BE2C (cell line): ENCODE data around the gene SPANXN2.

Experiments
- DNase-seq: peaks from one replicate; pipeline ENCODE4 v3.0.0-alpha.2; 2020
- H3K27me3 ChIP-seq: fragments of 250-450 bp; sonication (Bioruptor Pico); 2 replicates; pipeline ENCODE4 v1.5.1; 2020; ENCODE audit warnings: mild to moderate bottlenecking
- H3K36me3 ChIP-seq: fragments of 250-450 bp; sonication (Bioruptor Pico); 2 replicates; pipeline ENCODE4 v1.5.1; 2020; ENCODE audit warnings: mild to moderate bottlenecking
- H3K4me1 ChIP-seq: fragments of 250-450 bp; sonication (Bioruptor Pico); 2 replicates; pipeline ENCODE4 v1.5.1; 2020
- H3K4me3 ChIP-seq: 2 replicates; pipeline ENCODE4 v1.5.1; 2011; ENCODE audit warnings: low read depth, low read length
- H3K9me3 ChIP-seq: fragments of 250-450 bp; sonication (Bioruptor Pico); 2 replicates; pipeline ENCODE4 v1.5.1; 2020
- TF ChIP-seq, protein P1 (sequence below): IDR thresholded peaks from 2 replicates; pipeline ENCODE4 v1.5.1; 2012; ENCODE audit warnings: mild to moderate bottlenecking, low read depth, low read length

SPANXN2 gene

DNA sequence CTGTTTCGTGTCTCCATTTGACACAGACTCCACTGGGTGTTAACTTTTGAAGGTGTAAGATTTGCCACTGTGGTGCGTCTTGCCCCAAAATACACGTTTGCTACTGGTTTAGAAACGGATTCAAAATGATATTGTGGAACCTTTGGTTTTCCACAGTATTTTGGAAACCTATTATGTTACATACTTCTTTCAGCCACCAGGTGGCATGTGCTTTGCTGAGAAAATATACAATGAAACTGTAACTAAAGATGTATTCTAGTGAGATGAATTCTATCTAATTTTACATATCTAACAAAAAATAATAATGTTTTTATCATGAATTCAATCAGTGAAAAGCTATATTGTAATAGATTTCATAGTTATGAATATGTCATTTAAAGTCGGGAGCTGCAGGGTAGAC, 56.2 kb downstream of the SPANXN2 start:
- Histone ChIP-seq H3K4me3 (no peak overlapping the region), H3K4me1 (no peaks in the 10 kb centered on the region), H3K36me3 (no peaks in the 10 kb centered on the region), H3K27me3 (no peaks in the 10 kb centered on the region), H3K9me3 (no peaks in the 10 kb centered on the region)
- no peak for DNase-seq
- TF ChIP-seq, protein P1, sequence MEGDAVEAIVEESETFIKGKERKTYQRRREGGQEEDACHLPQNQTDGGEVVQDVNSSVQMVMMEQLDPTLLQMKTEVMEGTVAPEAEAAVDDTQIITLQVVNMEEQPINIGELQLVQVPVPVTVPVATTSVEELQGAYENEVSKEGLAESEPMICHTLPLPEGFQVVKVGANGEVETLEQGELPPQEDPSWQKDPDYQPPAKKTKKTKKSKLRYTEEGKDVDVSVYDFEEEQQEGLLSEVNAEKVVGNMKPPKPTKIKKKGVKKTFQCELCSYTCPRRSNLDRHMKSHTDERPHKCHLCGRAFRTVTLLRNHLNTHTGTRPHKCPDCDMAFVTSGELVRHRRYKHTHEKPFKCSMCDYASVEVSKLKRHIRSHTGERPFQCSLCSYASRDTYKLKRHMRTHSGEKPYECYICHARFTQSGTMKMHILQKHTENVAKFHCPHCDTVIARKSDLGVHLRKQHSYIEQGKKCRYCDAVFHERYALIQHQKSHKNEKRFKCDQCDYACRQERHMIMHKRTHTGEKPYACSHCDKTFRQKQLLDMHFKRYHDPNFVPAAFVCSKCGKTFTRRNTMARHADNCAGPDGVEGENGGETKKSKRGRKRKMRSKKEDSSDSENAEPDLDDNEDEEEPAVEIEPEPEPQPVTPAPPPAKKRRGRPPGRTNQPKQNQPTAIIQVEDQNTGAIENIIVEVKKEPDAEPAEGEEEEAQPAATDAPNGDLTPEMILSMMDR = peak; percentile 36

DNA sequence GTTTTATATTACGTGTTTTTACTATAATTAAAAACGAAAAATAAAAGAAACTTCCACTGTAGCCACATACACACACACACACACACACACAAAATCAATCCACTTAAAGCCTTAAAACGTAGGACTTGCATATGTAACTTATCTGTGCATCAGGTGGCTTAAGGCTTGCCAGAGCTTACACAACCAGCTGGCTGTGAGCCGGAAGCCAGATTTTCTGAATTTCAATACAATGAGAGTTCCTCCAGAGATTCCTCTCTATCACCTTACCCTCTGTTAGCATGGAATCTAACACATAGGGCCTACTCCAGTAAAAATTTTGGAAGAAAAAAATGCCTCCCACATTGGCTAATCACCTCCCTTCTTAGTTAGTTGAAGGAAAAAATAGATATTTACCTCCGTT, 56.8 kb downstream of the SPANXN2 start:
- H3K4me1 ChIP-seq = no peaks in the 10 kb centered on the region
- H3K4me3 ChIP-seq = no peak overlapping the region
- TF ChIP-seq, protein P1 = no peak
- DNase-seq = no peak
- H3K27me3 ChIP-seq = no peaks in the 10 kb centered on the region
- no peaks in the 10 kb centered on the region for H3K9me3 ChIP-seq
- no peaks in the 10 kb centered on the region for H3K36me3 ChIP-seq
